Eye (tissue), 1 donor: ENCODE data around the gene SPATS2.
A peak's percentile ranks its signal among the peaks of the same experiment; 100 is the strongest.

Experiments used
- DNase-seq: peaks from one replicate; pipeline ENCODE4 v3.0.0-alpha.2; 2015

Gene SPATS2

GRCh38 chr12:49560695-49561094 lies 193.4 kb downstream of the SPATS2 start:
- no peak for DNase-seq

GRCh38 chr12:49562233-49562632 lies 195.0 kb downstream of the SPATS2 start:
- DNase-seq: no peak

GRCh38 chr12:49562831-49563230 lies 195.6 kb downstream of the SPATS2 start:
- DNase-seq: no peak

GRCh38 chr12:49563951-49564685 lies 196.9 kb downstream of the SPATS2 start:
- DNase-seq: no peak

- DNase-seq: no peak
These were observed 197.6 kb downstream of the SPATS2 start for GRCh38 chr12:49564686-49565405.

- DNase-seq: no peak
These were observed 198.4 kb downstream of the SPATS2 start for GRCh38 chr12:49565406-49566265.

GRCh38 chr12:49566361-49566760 lies 199.1 kb downstream of the SPATS2 start:
- DNase-seq: no peak

GRCh38 chr12:49567302-49567610 lies 200.0 kb downstream of the SPATS2 start:
- no peak for DNase-seq

- peak; percentile 97 for DNase-seq
These were observed 200.6 kb downstream of the SPATS2 start, which contains the start of gene MCRS1 for GRCh38 chr12:49567611-49568441. Gene MCRS1 (minus strand): TSS chr12:49568142. CDS start chr12:49566731, 1,411 bp downstream.

- no peak for DNase-seq
These were observed 201.3 kb downstream of the SPATS2 start for GRCh38 chr12:49568442-49569162.
